GM21723 (cell line): ENCODE measurements around the gene UBE2R2.
"Not testable (repeated sequence)": the region's sequence is repeated elsewhere in the genome, so short reads cannot be mapped to it uniquely, and the experiment has no call there.

Experiments
- ATAC-seq: cut with Tn5 transposase; IDR thresholded peaks from one replicate; pipeline ENCODE4 v1.9.1; 2021; ENCODE audit warnings: mild to moderate bottlenecking, moderate library complexity; ENCODE audit not compliant: unreplicated experiment

Gene UBE2R2

GRCh38 chr9:33798545-33798944, 18.4 kb upstream of the UBE2R2 start:
- no peak for ATAC-seq

- ATAC-seq = no peak
Measured at GRCh38 chr9:33799928-33800704, 16.8 kb upstream of the UBE2R2 start.

GRCh38 chr9:33800886-33801285, 16.1 kb upstream of the UBE2R2 start:
- no peak for ATAC-seq

- not testable (repeated sequence) for ATAC-seq
Measured at GRCh38 chr9:33801943-33802500, 14.9 kb upstream of the UBE2R2 start.

- not testable (repeated sequence) for ATAC-seq
Measured at GRCh38 chr9:33804196-33804595, 12.8 kb upstream of the UBE2R2 start.

- ATAC-seq = not testable (repeated sequence)
Measured at GRCh38 chr9:33807156-33807555, 9.8 kb upstream of the UBE2R2 start.

- ATAC-seq = not testable (repeated sequence)
Measured at GRCh38 chr9:33808979-33809322, 8.0 kb upstream of the UBE2R2 start.

GRCh38 chr9:33809506-33809905, 7.5 kb upstream of the UBE2R2 start:
- no peak for ATAC-seq

- no peak for ATAC-seq
Measured at GRCh38 chr9:33813712-33814641, 3.0 kb upstream of the UBE2R2 start.

GRCh38 chr9:33815781-33816180, 1.2 kb upstream of the UBE2R2 start:
- ATAC-seq = no peak

- peak; percentile 20 for ATAC-seq
Measured at GRCh38 chr9:33817327-33818166, 587 bp downstream of the UBE2R2 start.

GRCh38 chr9:33818167-33818846, 1.3 kb downstream of the UBE2R2 start:
- ATAC-seq = no peak

GRCh38 chr9:33818847-33819500, 2.0 kb downstream of the UBE2R2 start:
- no peak for ATAC-seq

GRCh38 chr9:33820231-33820745, 3.3 kb downstream of the UBE2R2 start:
- ATAC-seq = no peak

GRCh38 chr9:33823801-33824200, 6.8 kb downstream of the UBE2R2 start:
- no peak for ATAC-seq

GRCh38 chr9:33827285-33827684, 10.3 kb downstream of the UBE2R2 start:
- ATAC-seq = not testable (repeated sequence)

GRCh38 chr9:33829641-33830230, 12.8 kb downstream of the UBE2R2 start:
- not testable (repeated sequence) for ATAC-seq

- ATAC-seq = no peak
Measured at GRCh38 chr9:33835625-33836260, 18.8 kb downstream of the UBE2R2 start.
